Muscle layer of duodenum (tissue), 2 donors: ENCODE measurements around the gene DDX53.

Experiments
- H3K27ac ChIP-seq: one replicate; pipeline ENCODE4 v1.7.0; 2013; ENCODE audit warnings: mild to moderate bottlenecking, low read length
- H3K27me3 ChIP-seq: one replicate; pipeline ENCODE4 v1.7.0; 2013; ENCODE audit warnings: low read depth, mild to moderate bottlenecking, control low read depth, low read length
- H3K36me3 ChIP-seq, 2 donors: one replicate each; pipeline ENCODE4 v1.7.0; 2013; ENCODE audit warnings: low read length in 2 of 2, control low read depth in 1 of 2, mild to moderate bottlenecking in 1 of 2; ENCODE audit not compliant: insufficient read depth in 2 of 2, control insufficient read depth in 1 of 2
- H3K4me1 ChIP-seq, 2 donors: one replicate each; pipeline ENCODE4 v1.7.0; 2013; ENCODE audit warnings: low read length in 2 of 2, mild to moderate bottlenecking in 2 of 2, control low read depth in 1 of 2, moderate library complexity in 1 of 2; ENCODE audit not compliant: insufficient read depth in 2 of 2, control insufficient read depth in 1 of 2
- H3K4me3 ChIP-seq, 2 donors: one replicate each; pipeline ENCODE4 v1.7.0; 2013; ENCODE audit warnings: low read length in 2 of 2, low read depth in 1 of 2, mild to moderate bottlenecking in 1 of 2
- H3K9me3 ChIP-seq, 2 donors: one replicate each; pipeline ENCODE4 v1.7.0; 2013; ENCODE audit warnings: low read length in 2 of 2, control low read depth in 1 of 2, mild to moderate bottlenecking in 1 of 2; ENCODE audit not compliant: control insufficient read depth in 1 of 2
- donor health status: healthy.

Gene DDX53

GRCh38 chrX:22999696-23000223, at the start of gene DDX53:
DDX53 (plus strand) TSS chrX:22999960; CDS start chrX:23000058, 98 bp downstream.
- no peaks in the 10 kb centered on the region for H3K9me3 ChIP-seq

DNA sequence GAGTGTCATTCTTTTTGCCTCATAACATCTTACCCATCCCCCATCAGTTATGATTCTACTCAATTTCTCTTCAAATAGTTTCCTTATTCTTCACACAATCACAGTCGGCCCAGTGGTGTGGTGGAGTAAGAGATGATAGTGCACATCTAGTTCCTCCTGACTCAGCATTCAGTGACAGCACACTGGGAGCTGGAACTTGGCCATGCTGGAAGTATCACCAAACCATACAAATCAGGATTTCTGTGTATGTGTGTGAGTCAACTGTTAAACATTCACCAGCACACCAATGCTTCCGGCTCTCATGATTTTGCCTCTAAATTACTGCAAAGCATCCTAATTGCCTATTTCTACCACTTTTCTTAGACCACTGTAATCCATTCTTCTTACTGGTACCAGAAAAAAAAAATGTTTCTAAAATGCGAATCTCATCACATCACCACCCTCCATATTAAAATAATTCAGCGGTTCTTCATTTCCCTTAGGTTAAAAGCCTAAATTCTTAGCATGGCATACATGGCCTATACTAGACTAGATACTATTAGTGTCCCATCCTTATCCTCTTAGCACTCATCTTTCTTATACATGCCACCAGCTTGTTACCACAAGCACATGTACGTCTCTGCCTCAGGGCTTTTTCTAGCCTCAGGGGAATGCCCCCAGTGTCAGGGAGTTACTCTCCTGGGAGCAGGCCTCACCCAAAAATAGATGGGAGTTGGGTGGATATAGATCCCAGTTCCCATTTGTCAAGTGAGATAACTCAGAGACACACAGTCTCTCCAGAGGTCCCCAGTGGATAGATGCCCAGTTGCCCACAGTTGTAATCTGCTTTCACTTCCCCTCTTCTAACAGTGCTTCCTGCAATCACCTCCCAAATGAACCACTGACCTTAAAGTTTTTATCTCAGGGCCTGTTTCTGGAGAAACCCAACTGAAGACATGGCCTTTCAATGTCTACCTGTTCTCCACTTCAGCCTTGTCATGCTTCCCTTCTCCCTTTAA, 49.2 kb upstream of the DDX53 start:
- Histone ChIP-seq H3K36me3 (no peaks in the 10 kb centered on the region), H3K9me3 (no peaks in the 10 kb centered on the region), H3K27ac (no peak overlapping the region), H3K4me3 (no peak overlapping the region), H3K4me1 (no peaks in the 10 kb centered on the region), H3K27me3 (no peaks in the 10 kb centered on the region)

More at GRCh38 chrX:22999696-23000223, at the start of gene DDX53:
- no peak within 1 kb of the TSS for H3K4me3 ChIP-seq
- H3K4me1 ChIP-seq: no peaks in the 10 kb centered on the region
- no peak within 1 kb of the TSS for H3K27ac ChIP-seq
- no peaks in the 10 kb centered on the region for H3K36me3 ChIP-seq
- H3K27me3 ChIP-seq: no peaks in the 10 kb centered on the region

DNA sequence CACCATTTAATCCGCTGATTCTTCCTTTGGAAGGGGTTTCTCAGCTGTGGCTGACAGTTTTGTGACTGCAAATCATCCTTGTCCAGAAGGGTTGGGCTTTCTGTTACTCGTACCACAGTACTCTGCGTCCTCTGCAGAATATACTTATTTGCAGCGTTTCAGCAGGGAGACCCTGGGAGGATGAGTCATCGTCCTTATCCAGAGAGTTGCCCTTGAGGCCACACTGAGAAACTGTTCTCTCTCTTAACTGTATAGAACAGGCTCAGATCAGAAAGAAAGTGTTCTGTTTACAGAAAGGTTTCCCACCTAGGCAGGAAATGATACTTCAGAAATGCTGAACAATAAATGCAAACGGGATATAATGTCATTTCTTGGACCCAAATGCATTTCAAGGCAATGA, 47.8 kb upstream of the DDX53 start:
- Histone ChIP-seq H3K9me3 (no peaks in the 10 kb centered on the region), H3K36me3 (no peaks in the 10 kb centered on the region), H3K27me3 (no peaks in the 10 kb centered on the region), H3K4me3 (no peak overlapping the region), H3K4me1 (no peaks in the 10 kb centered on the region), H3K27ac (no peak overlapping the region)

GRCh38 chrX:22958250-22958649, 41.5 kb upstream of the DDX53 start:
- no peak overlapping the region for H3K4me3 ChIP-seq
- no peaks in the 10 kb centered on the region for H3K27me3 ChIP-seq
- H3K9me3 ChIP-seq: no peaks in the 10 kb centered on the region
- no peak overlapping the region for H3K27ac ChIP-seq
- no peaks in the 10 kb centered on the region for H3K4me1 ChIP-seq
- no peaks in the 10 kb centered on the region for H3K36me3 ChIP-seq

DNA sequence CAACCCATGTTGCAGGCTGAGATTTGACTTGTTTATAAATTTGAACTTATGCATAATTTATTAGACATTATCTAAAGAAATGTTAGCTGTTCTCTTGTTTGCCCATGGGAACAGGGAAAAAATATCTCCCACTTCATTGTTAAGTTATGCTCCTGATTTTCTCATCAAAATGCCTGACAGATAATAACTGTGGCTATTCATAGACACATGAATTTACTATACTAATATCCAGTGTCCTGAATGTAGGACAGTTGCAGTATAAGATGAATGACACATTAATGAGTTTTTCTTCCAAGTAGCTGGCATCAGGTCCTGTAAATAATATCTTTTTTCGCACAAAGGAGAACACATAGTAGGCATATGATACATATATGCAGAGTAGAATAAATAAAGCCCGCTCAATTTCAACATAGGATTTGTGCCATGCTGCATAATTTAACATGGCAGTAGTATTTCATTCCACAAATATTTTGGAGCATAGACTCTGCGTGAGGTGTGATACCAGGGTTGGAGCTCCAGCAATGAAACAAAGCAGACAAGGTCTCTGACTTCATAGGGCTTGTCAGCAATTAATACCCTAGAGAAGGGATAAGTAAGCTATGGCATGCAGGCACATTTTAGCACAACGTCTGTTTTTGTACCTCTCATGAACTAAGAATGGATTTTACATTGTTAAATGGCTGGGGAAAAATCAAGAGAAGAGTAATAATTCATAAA, 40.4 kb upstream of the DDX53 start:
- H3K4me1 ChIP-seq: no peaks in the 10 kb centered on the region
- no peaks in the 10 kb centered on the region for H3K9me3 ChIP-seq
- no peaks in the 10 kb centered on the region for H3K36me3 ChIP-seq
- no peaks in the 10 kb centered on the region for H3K27me3 ChIP-seq
- no peak overlapping the region for H3K27ac ChIP-seq
- H3K4me3 ChIP-seq: no peak overlapping the region

GRCh38 chrX:22963196-22963595, 36.6 kb upstream of the DDX53 start:
- Histone ChIP-seq H3K4me1 (no peaks in the 10 kb centered on the region), H3K9me3 (no peaks in the 10 kb centered on the region), H3K36me3 (no peaks in the 10 kb centered on the region), H3K27ac (no peak overlapping the region), H3K4me3 (no peak overlapping the region), H3K27me3 (no peaks in the 10 kb centered on the region)

DNA sequence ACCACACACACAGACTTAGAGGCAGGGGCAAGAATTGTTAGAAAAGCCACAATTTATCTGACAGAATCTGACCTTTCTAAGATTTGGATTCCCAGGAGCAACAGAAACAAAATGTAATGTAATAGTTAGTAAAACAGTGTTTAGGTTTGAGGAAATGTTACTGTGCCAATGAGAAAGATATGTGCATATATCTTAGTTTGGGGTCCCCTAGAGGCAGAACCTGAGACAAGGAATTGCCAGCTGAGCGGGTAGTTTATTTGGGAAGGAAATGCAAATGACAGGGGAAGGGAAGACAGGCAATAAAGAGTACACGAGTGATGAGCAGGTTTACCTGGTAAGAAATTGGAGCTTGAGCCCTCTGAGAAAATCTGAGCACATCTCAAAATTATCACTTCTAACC, 31.3 kb upstream of the DDX53 start:
- no peak overlapping the region for H3K4me3 ChIP-seq
- H3K9me3 ChIP-seq: no peaks in the 10 kb centered on the region
- no peaks in the 10 kb centered on the region for H3K36me3 ChIP-seq
- no peaks in the 10 kb centered on the region for H3K4me1 ChIP-seq
- H3K27ac ChIP-seq: no peak overlapping the region
- no peaks in the 10 kb centered on the region for H3K27me3 ChIP-seq

- H3K36me3 ChIP-seq: no peaks in the 10 kb centered on the region
- no peak overlapping the region for H3K27ac ChIP-seq
- no peaks in the 10 kb centered on the region for H3K27me3 ChIP-seq
- no peaks in the 10 kb centered on the region for H3K4me1 ChIP-seq
- H3K4me3 ChIP-seq: no peak overlapping the region
- no peaks in the 10 kb centered on the region for H3K9me3 ChIP-seq
These were observed 30.3 kb upstream of the DDX53 start for GRCh38 chrX:22969411-22969810.

GRCh38 chrX:22970861-22971260, 28.9 kb upstream of the DDX53 start:
- Histone ChIP-seq H3K4me1 (no peaks in the 10 kb centered on the region), H3K27me3 (no peaks in the 10 kb centered on the region), H3K9me3 (no peaks in the 10 kb centered on the region), H3K27ac (no peak overlapping the region), H3K4me3 (no peak overlapping the region), H3K36me3 (no peaks in the 10 kb centered on the region)

DNA sequence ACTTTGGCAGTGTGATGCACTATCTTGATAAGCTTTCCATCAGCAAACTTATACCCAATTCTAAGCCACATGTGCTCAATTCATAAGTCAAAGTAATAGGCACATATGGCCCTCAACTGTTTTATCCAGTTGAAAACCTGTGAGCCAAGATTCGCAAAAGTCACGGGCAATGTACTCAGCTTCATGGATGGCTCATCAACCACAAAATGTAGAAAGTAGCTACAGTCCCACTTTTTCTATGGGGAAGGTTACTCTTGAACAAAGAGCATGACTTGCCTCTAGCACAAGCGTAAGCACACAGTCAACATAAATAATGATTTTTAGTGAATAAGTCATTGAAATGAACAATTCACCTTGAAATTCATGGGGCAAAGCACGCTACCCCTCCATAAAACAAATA, 25.1 kb upstream of the DDX53 start:
- no peaks in the 10 kb centered on the region for H3K4me1 ChIP-seq

GRCh38 chrX:22975786-22976185, 24.0 kb upstream of the DDX53 start:
- no peaks in the 10 kb centered on the region for H3K9me3 ChIP-seq
- no peaks in the 10 kb centered on the region for H3K27me3 ChIP-seq
- no peak overlapping the region for H3K4me3 ChIP-seq
- H3K36me3 ChIP-seq: no peaks in the 10 kb centered on the region
- H3K27ac ChIP-seq: no peak overlapping the region
- no peaks in the 10 kb centered on the region for H3K4me1 ChIP-seq

More for the DNA sequence above, 25.1 kb upstream of the DDX53 start:
- Histone ChIP-seq H3K36me3 (no peaks in the 10 kb centered on the region), H3K4me3 (no peak overlapping the region), H3K9me3 (no peaks in the 10 kb centered on the region), H3K27me3 (no peaks in the 10 kb centered on the region), H3K27ac (no peak overlapping the region)
